Body of pancreas (tissue), 4 donors: Measurements from ENCODE around the gene PECR. TPM values are rescaled to one million over a fixed set of nuclear protein-coding genes. Genes with fewer than 3 reads are reported as not detected.

ENCODE experiments used
- ATAC-seq: fragments of 150-250 bp; one replicate; pipeline ENCODE4 v1.9.1; 2016
- DNase-seq, 4 donors: peaks; one replicate each; pipeline ENCODE4 v3.0.0-alpha.2; 2019
- H3K27ac ChIP-seq, 4 donors: fragments of 200-600 bp; sonication (generic); 1 replicate in 3 of 4; 2 replicates in 1 of 4; pipeline versions ENCODE4 v1.5.1 to v1.6.1; 2016 to 2019; ENCODE audit warnings: mild to moderate bottlenecking in 1 of 4, mixed read lengths in 1 of 4, moderate library complexity in 1 of 4
- H3K27me3 ChIP-seq, 2 donors: fragments of 200-600 bp; sonication (generic); one replicate each; pipeline ENCODE4 v1.6.0; 2016; ENCODE audit warnings: mild to moderate bottlenecking in 1 of 2
- H3K36me3 ChIP-seq, 2 donors: fragments of 200-600 bp; sonication (generic); replicated peaks in 1 of 2; 2 replicates each; pipeline ENCODE4 v1.5.1; 2016; ENCODE audit warnings: low read depth in 2 of 2; ENCODE audit not compliant: insufficient read depth in 1 of 2
- H3K4me1 ChIP-seq: fragments of 200-600 bp; sonication (generic); one replicate; pipeline ENCODE4 v1.6.0; 2016
- H3K4me3 ChIP-seq, 2 donors: fragments of 200-600 bp; sonication (generic); 1 replicate in 1 of 2; 2 replicates in 1 of 2; pipeline ENCODE4 v1.5.1; 2016 to 2019
- H3K9me3 ChIP-seq, 3 donors: fragments of 200-600 bp; sonication (generic); 1 replicate in 2 of 3; 2 replicates in 1 of 3; pipeline ENCODE4 v1.5.1; 2016
- POLR2A ChIP-seq, 3 donors: fragments of 450-650 bp; IDR thresholded peaks; one replicate each; pipeline ENCODE4 v1.6.1; 2016; ENCODE audit warnings: antibody characterized with exemption in 3 of 3, mild to moderate bottlenecking in 2 of 3
- WGBS, 2 donors: methylation state at CpG; one replicate each; pipeline ENCODE4 v1.1.5; 2017; 5-methylcytosine and 5-hydroxymethylcytosine counted together
- intact Hi-C: fragments of 100-400 bp; cut with DNase I; formaldehyde crosslinking; loops from one replicate; pipeline ENCODE4 v1.15.1; 2023
- total RNA-seq, 2 donors: library from RNA; depleted of rRNA; stranded (reverse); fragments of >200 nt; gene quantifications; one replicate each; pipeline ENCODE4 v1.1.0, GENCODE V29; 2016
- TF ChIP-seq, protein P1 (sequence below), 7 experiments: fragments of 450-650 bp in 4 of 7; fragments of 200-600 bp in 3 of 7; sonication (generic) in 3 of 7; IDR thresholded peaks; one replicate each; pipeline ENCODE4 v1.5.1; 2016 to 2019; ENCODE audit warnings: antibody characterized with exemption in 7 of 7

PECR gene
- total RNA-seq, 2 donors from 2014 or later, result 5.9 to 6.5 TPM

DNA sequence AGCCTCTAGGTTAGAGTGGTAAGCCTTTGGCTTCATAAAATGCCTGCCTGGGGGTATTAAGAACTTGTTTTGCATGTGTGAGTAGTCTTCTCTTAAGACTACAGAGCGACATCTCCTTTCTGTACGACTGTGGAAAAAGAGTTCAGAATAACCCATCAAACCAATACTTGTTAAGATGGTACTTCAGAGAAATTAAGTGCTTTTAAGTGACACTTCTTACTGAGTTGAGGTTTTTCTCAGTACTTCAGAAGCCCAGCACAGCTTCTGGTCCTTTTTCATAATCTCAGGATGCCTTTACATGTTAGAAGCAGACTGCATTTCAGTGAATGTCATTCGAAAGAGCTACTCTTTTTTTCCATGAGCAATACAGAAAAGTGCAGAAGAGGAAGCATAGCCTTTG is 38.4 kb upstream of the PECR start:
- ATAC-seq (no peak), DNase-seq (no peak)
- peaks cover 14 to 26% of the 10 kb centered on the region in 2 donors for H3K36me3 ChIP-seq
- no peak overlapping the region for H3K4me3 ChIP-seq
- H3K27me3 ChIP-seq, result no peaks in the 10 kb centered on the region
- H3K9me3 ChIP-seq, result no peaks in the 10 kb centered on the region
- TF ChIP-seq POLR2A (IDR thresholded peaks at IDR 0.05), result no peak
- TF ChIP-seq, protein P1, sequence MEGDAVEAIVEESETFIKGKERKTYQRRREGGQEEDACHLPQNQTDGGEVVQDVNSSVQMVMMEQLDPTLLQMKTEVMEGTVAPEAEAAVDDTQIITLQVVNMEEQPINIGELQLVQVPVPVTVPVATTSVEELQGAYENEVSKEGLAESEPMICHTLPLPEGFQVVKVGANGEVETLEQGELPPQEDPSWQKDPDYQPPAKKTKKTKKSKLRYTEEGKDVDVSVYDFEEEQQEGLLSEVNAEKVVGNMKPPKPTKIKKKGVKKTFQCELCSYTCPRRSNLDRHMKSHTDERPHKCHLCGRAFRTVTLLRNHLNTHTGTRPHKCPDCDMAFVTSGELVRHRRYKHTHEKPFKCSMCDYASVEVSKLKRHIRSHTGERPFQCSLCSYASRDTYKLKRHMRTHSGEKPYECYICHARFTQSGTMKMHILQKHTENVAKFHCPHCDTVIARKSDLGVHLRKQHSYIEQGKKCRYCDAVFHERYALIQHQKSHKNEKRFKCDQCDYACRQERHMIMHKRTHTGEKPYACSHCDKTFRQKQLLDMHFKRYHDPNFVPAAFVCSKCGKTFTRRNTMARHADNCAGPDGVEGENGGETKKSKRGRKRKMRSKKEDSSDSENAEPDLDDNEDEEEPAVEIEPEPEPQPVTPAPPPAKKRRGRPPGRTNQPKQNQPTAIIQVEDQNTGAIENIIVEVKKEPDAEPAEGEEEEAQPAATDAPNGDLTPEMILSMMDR (IDR thresholded peaks at IDR 0.05), result no peak
- intact Hi-C loops, result no loop called here
- H3K4me1 ChIP-seq, result peaks cover 4% of the 10 kb centered on the region
- 84 to 86% methylated on average over 3 of the region's 3 CpGs for WGBS, 2 donors
- no peak overlapping the region for H3K27ac ChIP-seq

DNA sequence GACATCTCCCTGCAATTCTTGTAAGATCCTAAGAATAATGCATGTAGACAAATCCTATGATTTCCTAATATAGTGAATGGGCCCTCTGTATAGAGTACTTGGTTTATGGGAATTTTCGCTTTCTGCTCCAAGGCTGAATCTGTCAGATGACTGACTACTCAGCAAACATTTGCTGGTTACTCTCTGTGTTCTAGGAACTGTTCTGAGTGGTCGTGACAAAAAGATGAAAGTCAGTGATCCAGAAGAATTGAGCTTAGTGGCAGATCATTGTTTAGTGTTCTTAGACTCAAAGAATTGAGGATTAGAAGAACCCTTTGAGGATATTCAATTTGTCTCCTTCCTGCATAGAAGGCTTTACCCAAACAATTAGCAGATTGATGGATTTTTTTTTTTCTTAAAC is 37.5 kb upstream of the PECR start:
- TF ChIP-seq, protein P1 (IDR thresholded peaks at IDR 0.05), result no peak
- TF ChIP-seq POLR2A (IDR thresholded peaks at IDR 0.05), result no peak
- no peak overlapping the region for H3K4me3 ChIP-seq
- no peaks in the 10 kb centered on the region for H3K27me3 ChIP-seq
- intact Hi-C loops, result no loop called here
- H3K9me3 ChIP-seq, result no peaks in the 10 kb centered on the region
- ATAC-seq (no peak), DNase-seq (no peak)
- H3K27ac ChIP-seq, result no peak overlapping the region
- peaks cover 13 to 20% of the 10 kb centered on the region in 2 donors for H3K36me3 ChIP-seq
- H3K4me1 ChIP-seq, result peaks cover 9% of the 10 kb centered on the region
- WGBS, 2 donors, result 70 to 73% methylated on average over 2 of the region's 2 CpGs

DNA sequence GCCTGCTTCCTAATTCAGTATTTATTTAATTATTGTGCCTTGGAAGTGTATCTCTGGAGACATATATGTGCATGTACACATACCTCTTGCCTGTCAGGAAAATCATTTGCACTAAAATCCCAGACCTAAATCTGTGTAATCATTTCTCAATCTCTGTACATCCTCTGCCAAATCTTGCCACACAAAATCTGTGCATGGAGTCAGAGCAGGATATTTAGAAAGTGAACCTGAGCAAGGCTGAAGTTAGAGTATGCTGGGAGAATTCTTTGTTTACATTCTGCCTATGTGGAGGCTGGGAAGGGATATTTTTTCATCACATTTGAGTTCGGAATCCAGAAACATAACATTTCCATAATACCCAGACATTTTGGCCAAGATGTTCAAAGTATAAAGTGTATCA is 36.9 kb upstream of the PECR start:
- 92 to 94% methylated on average over 1 of the region's 1 CpG for WGBS, 2 donors
- H3K27ac ChIP-seq, result no peak overlapping the region
- peaks cover 8 to 17% of the 10 kb centered on the region in 2 donors for H3K36me3 ChIP-seq
- intact Hi-C loops, result no loop called here
- H3K9me3 ChIP-seq, result no peaks in the 10 kb centered on the region
- H3K27me3 ChIP-seq, result no peaks in the 10 kb centered on the region
- TF ChIP-seq, protein P1 (IDR thresholded peaks at IDR 0.05), result no peak
- TF ChIP-seq POLR2A (IDR thresholded peaks at IDR 0.05), result no peak
- peaks cover 15% of the 10 kb centered on the region for H3K4me1 ChIP-seq
- no peak overlapping the region for H3K4me3 ChIP-seq
- ATAC-seq (no peak), DNase-seq (no peak)

DNA sequence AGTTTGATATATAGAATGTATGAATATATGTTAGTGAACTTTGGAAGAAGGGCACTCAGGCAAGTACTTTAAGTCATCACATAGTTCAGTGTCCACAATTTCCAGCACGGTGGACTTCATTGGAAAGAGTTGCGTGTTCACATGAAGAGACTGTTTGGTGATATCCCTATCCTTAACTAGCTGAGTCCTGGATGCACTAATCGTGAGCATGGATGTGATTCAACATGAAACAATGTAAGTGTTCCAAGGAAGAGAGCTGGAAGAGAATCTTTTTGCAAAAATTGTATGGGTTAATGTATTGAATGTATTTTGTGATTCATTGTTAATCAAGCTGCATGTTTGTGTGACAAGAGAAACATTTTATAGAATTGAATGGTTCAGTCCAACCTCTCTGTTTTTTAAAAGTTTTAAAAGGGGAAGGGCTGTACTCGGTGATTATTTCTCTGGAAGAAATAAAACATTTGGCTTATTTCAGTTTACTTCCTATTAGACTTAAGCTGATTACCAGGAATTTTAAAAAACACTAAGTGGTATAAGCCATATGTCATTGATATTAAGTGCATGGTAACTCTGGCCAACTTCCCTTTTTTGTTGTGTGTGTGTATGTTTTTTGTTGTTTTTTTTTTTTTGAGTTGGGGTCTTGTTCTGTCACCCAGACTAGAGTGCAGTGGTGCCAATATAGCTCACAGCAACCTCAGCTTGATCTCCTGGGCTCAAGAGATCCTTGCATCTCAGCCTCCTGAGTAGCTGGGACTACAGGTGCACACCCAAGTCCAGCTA is 36.1 kb upstream of the PECR start:
- Histone ChIP-seq H3K36me3 (peaks cover 8 to 20% of the 10 kb centered on the region in 2 donors), H3K27ac (no peak overlapping the region), H3K4me3 (no peak overlapping the region), H3K9me3 (no peaks in the 10 kb centered on the region), H3K27me3 (no peaks in the 10 kb centered on the region), H3K4me1 (peaks cover 23% of the 10 kb centered on the region)
- WGBS, 2 donors, result 76 to 78% methylated on average over 4 of the region's 4 CpGs
- intact Hi-C loops, result no loop called here
- ATAC-seq, result no peak
- no peak for TF ChIP-seq POLR2A (IDR thresholded peaks at IDR 0.05)
- TF ChIP-seq, protein P1 (IDR thresholded peaks at IDR 0.05), result no peak
- no peak for DNase-seq

DNA sequence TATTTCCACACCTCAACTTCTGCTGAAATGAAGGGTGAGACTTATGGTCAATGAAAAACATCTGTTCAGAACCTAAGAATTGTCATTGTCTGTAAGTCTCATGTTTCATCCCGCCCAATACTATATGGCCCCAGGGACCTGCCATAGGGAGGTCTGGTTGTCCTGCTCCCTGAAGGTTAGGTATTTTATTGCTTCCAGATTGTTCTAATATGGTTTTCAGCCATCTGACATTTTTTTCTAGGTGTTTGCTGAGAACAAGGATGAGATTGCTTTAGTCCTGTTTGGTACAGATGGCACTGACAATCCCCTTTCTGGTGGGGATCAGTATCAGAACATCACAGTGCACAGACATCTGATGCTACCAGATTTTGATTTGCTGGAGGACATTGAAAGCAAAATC is 34.8 kb upstream of the PECR start:
- Histone ChIP-seq H3K27ac (no peak overlapping the region), H3K4me1 (peaks cover 25% of the 10 kb centered on the region), H3K27me3 (no peaks in the 10 kb centered on the region), H3K36me3 (peaks cover 4 to 14% of the 10 kb centered on the region in 2 donors), H3K4me3 (no peak overlapping the region), H3K9me3 (no peaks in the 10 kb centered on the region)
- intact Hi-C loops, result no loop called here
- ATAC-seq (no peak), DNase-seq (no peak)
- no peak for TF ChIP-seq POLR2A (IDR thresholded peaks at IDR 0.05)
- TF ChIP-seq, protein P1 (IDR thresholded peaks at IDR 0.05), result no peak
- 86 to 91% methylated on average over 1 of the region's 1 CpG for WGBS, 2 donors
